CD4-positive, alpha-beta memory T cell (primary cell): Measurements from ENCODE around the gene PPFIA4. TPM values are rescaled to one million over a fixed set of nuclear protein-coding genes. Genes with fewer than 3 reads are reported as not detected.
"Not testable (repeated sequence)": the region's sequence is repeated elsewhere in the genome, so short reads cannot be mapped to it uniquely, and the experiment has no call there.

Experiments used
- CTCF ChIA-PET: fragments of 350-600 bp; sonication (Branson Sonifier 250); formaldehyde crosslinking; loops from one replicate; lab custom pipeline; 2021; ENCODE audit warnings: inconsistent platforms; ENCODE audit not compliant: partially characterized antibody; lab: Charles Lee
- POLR2A ChIA-PET: fragments of 350-600 bp; sonication (Branson Sonifier 250); formaldehyde crosslinking; loops from one replicate; lab custom pipeline; 2021; ENCODE audit not compliant: partially characterized antibody; lab: Charles Lee
- DNase-seq, 5 donors: peaks; one replicate each; pipeline versions ENCODE4 v3.0.0 to v3.0.0-alpha.2; 2020 to 2022; ENCODE audit warnings: mixed read lengths in 1 of 5
- H3K27ac ChIP-seq: one replicate; pipeline ENCODE4 v1.7.0; 2013; ENCODE audit warnings: low read depth, low read length
- H3K27me3 ChIP-seq: 2 replicates; pipeline ENCODE4 v1.7.0; 2013; ENCODE audit warnings: mild to moderate bottlenecking, low read length, moderate library complexity; ENCODE audit not compliant: insufficient read depth
- H3K36me3 ChIP-seq: 2 replicates; pipeline ENCODE4 v1.7.0; 2013; ENCODE audit warnings: mild to moderate bottlenecking, low read length, moderate library complexity; ENCODE audit not compliant: insufficient read depth
- H3K4me1 ChIP-seq: 2 replicates; pipeline ENCODE4 v1.7.0; 2013; ENCODE audit warnings: mild to moderate bottlenecking, low read length, moderate library complexity; ENCODE audit not compliant: insufficient read depth
- H3K4me3 ChIP-seq, 2 donors: one replicate each; pipeline ENCODE4 v1.7.0; 2013; ENCODE audit warnings: low read length in 2 of 2, mild to moderate bottlenecking in 1 of 2
- H3K9me3 ChIP-seq, 2 donors: one replicate each; pipeline ENCODE4 v1.7.0; 2013; ENCODE audit warnings: low read length in 2 of 2, control low read depth in 1 of 2; ENCODE audit not compliant: control insufficient read depth in 1 of 2
- H3K27ac Mint-ChIP-seq, 7 donors: one replicate each; pipeline ENCODE4 v1.8.0; 2020 to 2021; ENCODE audit warnings: mixed read lengths in 7 of 7, mild to moderate bottlenecking in 6 of 7, inconsistent platforms in 3 of 7, moderate library complexity in 3 of 7
- H3K27me3 Mint-ChIP-seq, 2 donors: one replicate each; pipeline ENCODE4 v1.8.0; 2020 to 2021; ENCODE audit warnings: mixed read lengths in 2 of 2
- H3K36me3 Mint-ChIP-seq, 2 donors: one replicate each; pipeline ENCODE4 v1.8.0; 2020 to 2021; ENCODE audit warnings: mixed read lengths in 2 of 2, inconsistent platforms in 1 of 2, mild to moderate bottlenecking in 1 of 2
- H3K4me1 Mint-ChIP-seq, 4 donors: one replicate each; pipeline ENCODE4 v1.8.0; 2020 to 2021; ENCODE audit warnings: mixed read lengths in 4 of 4, mild to moderate bottlenecking in 1 of 4
- H3K4me3 Mint-ChIP-seq, 8 donors: one replicate each; pipeline ENCODE4 v1.8.0; 2020 to 2021; ENCODE audit warnings: mixed read lengths in 8 of 8, mild to moderate bottlenecking in 7 of 8, moderate library complexity in 6 of 8, inconsistent platforms in 3 of 8
- H3K9me3 Mint-ChIP-seq, 8 donors: one replicate each; pipeline ENCODE4 v1.8.0; 2020 to 2021; ENCODE audit warnings: mixed read lengths in 8 of 8, mild to moderate bottlenecking in 5 of 8, inconsistent platforms in 3 of 8, moderate library complexity in 1 of 8
- intact Hi-C: fragments of 100-400 bp; cut with micrococcal nuclease; formaldehyde crosslinking; loops from one replicate; pipeline ENCODE4 v1.15.1; 2023
- polyA plus RNA-seq, 2 donors: library from polyadenylated mRNA; unstranded; fragments of 300-500 nt; fragmentation: Illumina TruSeq; gene quantifications; one replicate each; pipeline ENCODE4 v1.2.3, GENCODE V29; 2021
- total RNA-seq, 2 experiments: library from RNA; stranded (reverse); gene quantifications; one replicate each; pipeline ENCODE4 v1.2.3, GENCODE V29; 2021

PPFIA4 gene
- total RNA-seq (1 to 10 TPM; 1.4 to 1.5 TPM), polyA plus RNA-seq (not detected)

DNA sequence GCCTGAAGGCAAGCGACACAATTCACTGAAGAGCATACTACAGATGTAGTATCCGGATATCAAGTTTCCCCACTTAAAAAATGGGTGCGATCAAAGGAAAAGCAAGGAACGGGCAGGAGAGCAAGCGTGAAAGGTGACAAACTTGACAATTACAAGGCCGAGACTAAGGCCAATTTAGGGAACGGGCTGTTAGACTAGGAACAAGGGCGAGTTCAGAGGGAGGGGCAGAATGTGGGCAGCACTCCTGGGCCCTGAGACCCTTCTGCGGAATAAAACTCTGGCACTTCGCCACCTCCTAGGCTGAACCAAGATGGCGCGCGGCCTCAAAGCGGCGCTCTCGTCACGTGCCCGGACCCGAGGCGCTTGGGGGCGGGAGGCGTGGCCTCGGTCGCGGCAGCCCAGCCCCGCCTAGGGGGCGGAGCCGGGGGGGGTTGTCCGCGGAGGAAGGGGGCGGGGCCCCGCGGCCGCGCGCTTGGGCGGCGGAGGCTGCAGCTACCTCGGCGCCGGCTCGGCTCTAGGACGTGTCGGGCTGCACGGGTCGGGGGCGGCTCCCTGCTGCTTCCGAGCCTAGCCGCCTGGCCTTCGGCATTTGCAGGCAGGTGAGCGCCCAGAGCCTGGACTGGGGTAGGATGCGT, at the start of gene PPFIA4:
PPFIA4 (plus strand) TSS at position 461 of the 635 bp plus-strand sequence. CDS start 12,518 bp downstream, outside the sequence.
- Histone ChIP-seq H3K4me3 (peak within 1 kb of the TSS; percentile 60 to 81), H3K4me1 (peaks cover 13% of the 10 kb centered on the region), H3K9me3 (no peaks in the 10 kb centered on the region), H3K27ac (peak within 1 kb of the TSS; percentile 46), H3K36me3 (peaks cover 17% of the 10 kb centered on the region), H3K27me3 (no peaks in the 10 kb centered on the region)
- Mint-ChIP-seq H3K27ac (peak within 1 kb of the TSS; percentile 65 to 90 (median 80)), H3K4me1 (peaks cover 4 to 16% (median 11%) of the 10 kb centered on the region in 4 donors), H3K4me3 (peak within 1 kb of the TSS; percentile 79 to 86 (median 81)), H3K27me3 (peaks cover 0 to 2% of the 10 kb centered on the region in 2 donors), H3K9me3 (peaks cover 0 to 2% (median 0%) of the 10 kb centered on the region in 8 donors), H3K36me3 (peaks cover 7 to 26% of the 10 kb centered on the region in 2 donors)
- CTCF ChIA-PET: interaction anchor here (1.2 to 1.9 kb wide), 3 partner anchors 9 to 241 kb away, joined by 3 to 14 read pairs (median 3); no protein-coding TSS in a partner anchor
- POLR2A ChIA-PET: interaction anchor here (0.5 to 4.4 kb wide), 5 partner anchors 15 to 295 kb away, joined by 3 to 49 read pairs (median 3); partner anchors contain the start of genes CYB5R1 and TMEM183A
- intact Hi-C loops: loop anchor here (1.0 to 5.0 kb wide), 2 partner anchors 19 to 59 kb away; partner anchors contain the start of genes CYB5R1 and TMEM183A
- DNase-seq: peak; percentile 76 to 90 (median 85)

GRCh38 chr1:202976633-202977032, 49.7 kb upstream of the PPFIA4 start:
- Histone ChIP-seq H3K27ac (no peak overlapping the region), H3K4me3 (no peak overlapping the region), H3K4me1 (no peaks in the 10 kb centered on the region), H3K9me3 (no peaks in the 10 kb centered on the region), H3K36me3 (no peaks in the 10 kb centered on the region), H3K27me3 (no peaks in the 10 kb centered on the region)
- intact Hi-C loops: no loop called here
- H3K4me3 Mint-ChIP-seq: no peak overlapping the region
- H3K36me3 Mint-ChIP-seq: no peaks in the 10 kb centered on the region
- ChIA-PET CTCF (no interaction called here), POLR2A (no interaction called here)
- H3K4me1 Mint-ChIP-seq: peaks cover 0 to under 1% (median under 1%) of the 10 kb centered on the region in 4 donors
- H3K9me3 Mint-ChIP-seq: no peaks in the 10 kb centered on the region
- no peak overlapping the region for H3K27ac Mint-ChIP-seq
- no peak for DNase-seq
- H3K27me3 Mint-ChIP-seq: peaks cover 21 to 26% of the 10 kb centered on the region in 2 donors

DNA sequence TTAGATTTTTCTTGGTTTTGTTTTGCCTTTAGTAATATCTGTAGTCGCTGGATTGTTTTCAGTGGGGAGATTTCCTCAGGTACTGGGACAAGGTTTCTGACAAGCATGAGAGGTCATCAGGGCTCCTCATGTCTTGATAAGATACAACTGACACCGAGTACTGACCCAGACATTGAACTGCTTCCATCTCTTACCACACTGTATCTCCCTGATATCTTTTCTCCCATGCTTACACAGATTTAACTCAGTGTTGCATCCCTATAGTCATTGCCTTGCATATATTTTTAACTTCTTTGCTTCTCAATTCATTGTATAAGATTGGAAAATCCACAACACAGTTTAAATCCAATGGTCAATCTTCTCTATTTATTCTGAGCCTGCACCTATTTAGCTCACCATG, 46.8 kb upstream of the PPFIA4 start:
- H3K9me3 Mint-ChIP-seq: no peaks in the 10 kb centered on the region
- POLR2A ChIA-PET: interaction anchor here (0.8 kb wide), 1 partner anchor 28 kb away, joined by 4 read pairs; the partner anchor contains the start of gene TMEM183A

DNA sequence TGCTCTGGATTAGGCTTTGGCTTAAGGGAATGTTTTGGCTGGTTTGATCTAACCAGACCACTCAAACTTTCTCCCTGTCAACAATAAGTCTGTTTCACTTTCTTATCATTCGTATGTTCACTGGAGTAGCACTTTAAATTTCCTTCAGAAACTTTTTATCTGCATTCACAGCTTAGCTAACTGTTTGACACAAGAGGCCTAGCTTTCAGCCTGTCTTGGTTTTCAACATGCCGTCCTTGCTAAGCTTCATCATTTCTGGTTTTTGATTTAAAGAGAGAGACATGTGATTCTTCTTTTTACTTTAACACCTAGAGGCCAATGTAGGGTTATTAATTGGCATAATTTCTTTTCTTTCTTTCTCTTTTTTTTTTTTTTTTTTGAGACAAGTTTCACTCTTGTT, 44.4 kb upstream of the PPFIA4 start:
- Mint-ChIP-seq H3K4me3 (no peak overlapping the region), H3K4me1 (peaks cover 0 to 3% (median under 1%) of the 10 kb centered on the region in 4 donors), H3K36me3 (no peaks in the 10 kb centered on the region), H3K27ac (no peak overlapping the region), H3K27me3 (peaks cover 18 to 27% of the 10 kb centered on the region in 2 donors), H3K9me3 (no peaks in the 10 kb centered on the region)
- no peaks in the 10 kb centered on the region for H3K9me3 ChIP-seq
- ChIA-PET POLR2A (no interaction called here), CTCF (interaction anchor here (1.3 kb wide), 1 partner anchor 14 kb away, joined by 3 read pairs; no protein-coding TSS in a partner anchor)
- H3K36me3 ChIP-seq: no peaks in the 10 kb centered on the region
- H3K27me3 ChIP-seq: no peaks in the 10 kb centered on the region
- H3K4me3 ChIP-seq: no peak overlapping the region
- H3K4me1 ChIP-seq: no peaks in the 10 kb centered on the region
- no peak for DNase-seq
- H3K27ac ChIP-seq: no peak overlapping the region
- intact Hi-C loops: no loop called here

More for the DNA sequence above, 46.8 kb upstream of the PPFIA4 start:
- intact Hi-C loops: no loop called here
- no peak for DNase-seq
- no peaks in the 10 kb centered on the region for H3K9me3 ChIP-seq
- H3K27ac ChIP-seq: no peak overlapping the region
- Mint-ChIP-seq H3K36me3 (no peaks in the 10 kb centered on the region), H3K4me1 (peaks cover 0 to 3% (median under 1%) of the 10 kb centered on the region in 4 donors), H3K27ac (no peak overlapping the region), H3K27me3 (peaks cover 20 to 26% of the 10 kb centered on the region in 2 donors), H3K4me3 (no peak overlapping the region)
- no peak overlapping the region for H3K4me3 ChIP-seq
- CTCF ChIA-PET: no interaction called here
- no peaks in the 10 kb centered on the region for H3K36me3 ChIP-seq
- H3K4me1 ChIP-seq: no peaks in the 10 kb centered on the region
- no peaks in the 10 kb centered on the region for H3K27me3 ChIP-seq

GRCh38 chr1:202982715-202983430, 43.4 kb upstream of the PPFIA4 start:
- H3K9me3 ChIP-seq: no peaks in the 10 kb centered on the region
- H3K27me3 Mint-ChIP-seq: peaks cover 18 to 21% of the 10 kb centered on the region in 2 donors

DNA sequence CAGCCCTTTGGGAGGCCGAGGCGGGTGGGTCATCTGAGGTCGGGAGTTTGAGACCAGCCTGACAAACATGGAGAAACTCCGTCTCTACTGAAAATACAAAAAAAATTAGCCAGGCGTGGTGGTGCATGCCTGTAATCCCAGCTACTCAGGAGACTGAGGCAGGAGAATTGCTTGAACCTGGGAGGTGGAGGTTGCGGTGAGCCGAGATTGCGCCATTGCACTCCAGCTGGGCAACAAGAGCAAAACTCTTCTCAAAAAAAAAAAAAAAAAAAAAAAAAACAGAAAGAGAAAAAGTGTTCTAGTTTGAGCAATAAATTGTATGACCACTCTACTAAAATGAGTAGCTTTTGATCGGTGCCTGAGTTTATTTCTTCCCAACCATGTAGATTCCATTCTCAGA, 40.2 kb upstream of the PPFIA4 start:
- intact Hi-C loops, H3K36me3 Mint-ChIP-seq, H3K4me1 Mint-ChIP-seq, H3K4me1 ChIP-seq, H3K4me3 ChIP-seq, POLR2A ChIA-PET, H3K4me3 Mint-ChIP-seq, H3K9me3 ChIP-seq, H3K36me3 ChIP-seq, DNase-seq, H3K9me3 Mint-ChIP-seq, H3K27ac ChIP-seq, H3K27ac Mint-ChIP-seq, H3K27me3 ChIP-seq, CTCF ChIA-PET: not testable (repeated sequence)
- H3K27me3 Mint-ChIP-seq: peaks cover 16 to 17% of the 10 kb centered on the region in 2 donors

More at GRCh38 chr1:202982715-202983430, 43.4 kb upstream of the PPFIA4 start:
- Histone ChIP-seq H3K4me3 (no peak overlapping the region), H3K27ac (no peak overlapping the region), H3K4me1 (no peaks in the 10 kb centered on the region), H3K27me3 (no peaks in the 10 kb centered on the region), H3K36me3 (no peaks in the 10 kb centered on the region)
- Mint-ChIP-seq H3K27ac (no peak overlapping the region), H3K4me3 (no peak overlapping the region), H3K4me1 (peaks cover 0 to 3% (median under 1%) of the 10 kb centered on the region in 4 donors), H3K36me3 (no peaks in the 10 kb centered on the region), H3K9me3 (no peaks in the 10 kb centered on the region)
- POLR2A ChIA-PET: no interaction called here
- no peak for DNase-seq
- intact Hi-C loops: no loop called here
- CTCF ChIA-PET: no interaction called here

DNA sequence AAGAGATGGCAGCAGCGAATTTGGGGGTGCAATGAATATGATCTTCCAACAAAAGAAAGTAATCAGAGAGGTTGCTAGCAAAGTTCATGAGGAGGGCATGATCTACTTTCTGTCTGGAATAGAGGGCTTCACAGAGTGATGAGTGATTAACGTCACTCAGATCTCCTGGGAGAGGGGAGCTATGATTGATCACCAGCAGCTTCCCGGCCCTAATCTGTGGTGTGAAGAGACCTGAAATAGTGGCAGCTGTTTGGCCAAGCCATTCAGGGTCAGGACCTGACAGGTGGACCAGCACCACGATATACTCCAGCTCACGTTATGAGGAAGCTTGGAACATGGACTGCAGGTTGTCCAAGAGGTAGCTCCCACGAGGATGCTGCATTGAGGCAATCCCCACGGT, 39.0 kb upstream of the PPFIA4 start:
- peak overlapping the region in 1 of 7 donors; percentile 45 for H3K27ac Mint-ChIP-seq
- H3K9me3 ChIP-seq: no peaks in the 10 kb centered on the region
- no peaks in the 10 kb centered on the region for H3K36me3 Mint-ChIP-seq
- H3K4me1 ChIP-seq: no peaks in the 10 kb centered on the region
- CTCF ChIA-PET: no interaction called here
- DNase-seq: no peak
- H3K4me3 ChIP-seq: no peak overlapping the region
- no peaks in the 10 kb centered on the region for H3K36me3 ChIP-seq
- POLR2A ChIA-PET: no interaction called here
- H3K27me3 Mint-ChIP-seq: peaks cover 21 to 23% of the 10 kb centered on the region in 2 donors
- intact Hi-C loops: no loop called here
- H3K27ac ChIP-seq: no peak overlapping the region
- no peak overlapping the region for H3K4me3 Mint-ChIP-seq
- peaks cover 0 to 9% (median 3%) of the 10 kb centered on the region in 8 donors for H3K9me3 Mint-ChIP-seq
- H3K27me3 ChIP-seq: no peaks in the 10 kb centered on the region
- no peaks in the 10 kb centered on the region for H3K4me1 Mint-ChIP-seq
